GM23338 (cell line): Measurements from ENCODE around the gene HPDL. TPM values are rescaled to one million over a fixed set of nuclear protein-coding genes. Genes with fewer than 3 reads are reported as not detected.

Experiments
- ATAC-seq: fragments of 200-7000 bp; cut with Tn5 transposase; 3 replicates; pipeline ENCODE4 v1.9.1; 2020
- DNase-seq: peaks from one replicate; pipeline ENCODE4 v3.0.0-alpha.2; 2015; ENCODE audit warnings: low spot score
- H2AFZ ChIP-seq: fragments of 200-600 bp; sonication (generic); 2 replicates; pipeline ENCODE4 v1.8.0; 2016; ENCODE audit warnings: antibody characterized with exemption, mild to moderate bottlenecking, moderate library complexity
- H3F3A ChIP-seq: fragments of 200-600 bp; sonication (generic); replicated peaks from 2 replicates; pipeline ENCODE4 v1.8.0; 2017; ENCODE audit warnings: antibody characterized with exemption, mixed run types, low read depth
- H3K27ac ChIP-seq: fragments of 200-600 bp; sonication (generic); 2 replicates; pipeline ENCODE4 v1.6.1; 2016; ENCODE audit warnings: low read depth
- H3K27me3 ChIP-seq: fragments of 200-600 bp; sonication (generic); 2 replicates; pipeline ENCODE4 v1.8.0; 2016; ENCODE audit warnings: mild to moderate bottlenecking, mixed run types, moderate library complexity; ENCODE audit not compliant: insufficient read depth
- H3K36me3 ChIP-seq: fragments of 200-600 bp; sonication (generic); 2 replicates; pipeline ENCODE4 v1.8.0; 2016; ENCODE audit warnings: mild to moderate bottlenecking; ENCODE audit not compliant: insufficient read depth
- H3K4me1 ChIP-seq: fragments of 200-600 bp; sonication (generic); 2 replicates; pipeline ENCODE4 v1.8.0; 2016; ENCODE audit warnings: mild to moderate bottlenecking, moderate library complexity; ENCODE audit not compliant: insufficient read depth
- H3K4me2 ChIP-seq: fragments of 200-600 bp; sonication (generic); 2 replicates; pipeline ENCODE4 v1.7.1; 2017; ENCODE audit warnings: mixed run types
- H3K4me3 ChIP-seq: fragments of 200-600 bp; sonication (generic); 2 replicates; pipeline ENCODE4 v1.6.1; 2016; ENCODE audit warnings: mixed run types
- H3K79me2 ChIP-seq: fragments of 200-600 bp; sonication (generic); replicated peaks from 2 replicates; pipeline ENCODE4 v1.8.0; 2017; ENCODE audit warnings: mild to moderate bottlenecking; ENCODE audit not compliant: insufficient read depth
- H3K9me2 ChIP-seq: fragments of 200-600 bp; sonication (generic); 2 replicates; pipeline ENCODE4 v1.8.0; 2017; ENCODE audit not compliant: insufficient read depth
- H4K20me1 ChIP-seq: fragments of 200-600 bp; sonication (generic); replicated peaks from 2 replicates; pipeline ENCODE4 v1.8.0; 2017; ENCODE audit warnings: mild to moderate bottlenecking; ENCODE audit not compliant: insufficient read depth
- H3K27ac Mint-ChIP-seq: 2 replicates; pipeline ENCODE4 v1.8.0; 2020; ENCODE audit warnings: inconsistent platforms, mild to moderate bottlenecking, moderate library complexity, mixed read lengths
- H3K27me3 Mint-ChIP-seq: 3 replicates; pipeline ENCODE4 v1.8.0; 2022; ENCODE audit warnings: low read depth, mild to moderate bottlenecking, moderate library complexity, mixed read lengths, inconsistent platforms; ENCODE audit not compliant: insufficient read depth, poor library complexity
- H3K36me3 Mint-ChIP-seq: 3 replicates; pipeline ENCODE4 v1.8.0; 2021; ENCODE audit warnings: low read depth, mild to moderate bottlenecking, inconsistent platforms, moderate library complexity, mixed read lengths
- H3K4me1 Mint-ChIP-seq: 3 replicates; pipeline ENCODE4 v1.8.0; 2020; ENCODE audit warnings: mild to moderate bottlenecking, inconsistent platforms, mixed read lengths
- H3K4me3 Mint-ChIP-seq: 3 replicates; pipeline ENCODE4 v1.8.0; 2021; ENCODE audit warnings: moderate library complexity, mild to moderate bottlenecking, inconsistent platforms, mixed read lengths
- H3K9me3 Mint-ChIP-seq: 3 replicates; pipeline ENCODE4 v1.8.0; 2020; ENCODE audit warnings: moderate library complexity, mild to moderate bottlenecking, inconsistent platforms, mixed read lengths
- CREB1 ChIP-seq: fragments of 250-450 bp; sonication (Bioruptor Pico); IDR thresholded peaks from 2 replicates; pipeline ENCODE4 v1.5.0; 2020; ENCODE audit warnings: low read depth, mild to moderate bottlenecking, moderate library complexity
- EZH2 ChIP-seq: fragments of 200-600 bp; sonication (generic); IDR thresholded peaks from one replicate; pipeline ENCODE4 v1.8.0; 2017; ENCODE audit warnings: antibody characterized with exemption, mild to moderate bottlenecking, low read depth; ENCODE audit not compliant: unreplicated experiment
- JUNB ChIP-seq: IDR thresholded peaks from one replicate; pipeline ENCODE4 v1.6.1; 2016; ENCODE audit warnings: antibody characterized with exemption; ENCODE audit not compliant: unreplicated experiment
- NANOG ChIP-seq: IDR thresholded peaks from 2 replicates; pipeline ENCODE4 v1.6.1; 2016; ENCODE audit warnings: antibody characterized with exemption, borderline replicate concordance
- POLR2AphosphoS5 ChIP-seq: IDR thresholded peaks from 2 replicates; pipeline ENCODE4 v1.6.1; 2016; ENCODE audit warnings: antibody characterized with exemption, low read depth
- ZNF114 ChIP-seq: fragments of 250-450 bp; sonication (Bioruptor Pico); IDR thresholded peaks from 2 replicates; pipeline ENCODE4 v1.5.0; 2020; ENCODE audit warnings: mild to moderate bottlenecking, moderate library complexity
- ZNF331 ChIP-seq: fragments of 250-450 bp; sonication (Bioruptor Pico); IDR thresholded peaks from 2 replicates; pipeline ENCODE4 v1.5.0; 2020; ENCODE audit warnings: low read depth, mild to moderate bottlenecking, moderate library complexity
- polyA plus RNA-seq: library from polyadenylated mRNA; unstranded; fragments of >200 nt; fragmentation: Nextera tagmentation; extraction: Ambion mirVana; gene quantifications from 2 replicates; pipeline ENCODE4 v1.2.1, GENCODE V29; 2016
- total RNA-seq: library from RNA; depleted of rRNA; stranded (reverse); fragments of >200 nt; shearing (Covaris generic); gene quantifications from 2 replicates; pipeline ENCODE4 v1.2.3, GENCODE V29; 2014
- TF ChIP-seq, protein P1 (sequence below): IDR thresholded peaks from 2 replicates; pipeline ENCODE4 v1.6.1; 2016; ENCODE audit warnings: antibody characterized with exemption
- TF ChIP-seq, protein P2 (sequence below): IDR thresholded peaks from one replicate; pipeline ENCODE4 v1.6.1; 2018; ENCODE audit warnings: antibody characterized with exemption; ENCODE audit not compliant: unreplicated experiment
- TF ChIP-seq, protein P3 (sequence below), 2 experiments: fragments of 200-600 bp in 1 of 2; sonication (generic) in 1 of 2; conservative IDR thresholded peaks; 2 replicates each; pipeline versions ENCODE4 v1.5.1 to v1.6.1; 2016 to 2017; ENCODE audit warnings: antibody characterized with exemption in 2 of 2, low read depth in 2 of 2, mild to moderate bottlenecking in 2 of 2, moderate library complexity in 1 of 2

The HPDL gene
- total and polyA plus RNA-seq, 2 experiments from 2014 or later, result 36.5 to 82.1 TPM

DNA sequence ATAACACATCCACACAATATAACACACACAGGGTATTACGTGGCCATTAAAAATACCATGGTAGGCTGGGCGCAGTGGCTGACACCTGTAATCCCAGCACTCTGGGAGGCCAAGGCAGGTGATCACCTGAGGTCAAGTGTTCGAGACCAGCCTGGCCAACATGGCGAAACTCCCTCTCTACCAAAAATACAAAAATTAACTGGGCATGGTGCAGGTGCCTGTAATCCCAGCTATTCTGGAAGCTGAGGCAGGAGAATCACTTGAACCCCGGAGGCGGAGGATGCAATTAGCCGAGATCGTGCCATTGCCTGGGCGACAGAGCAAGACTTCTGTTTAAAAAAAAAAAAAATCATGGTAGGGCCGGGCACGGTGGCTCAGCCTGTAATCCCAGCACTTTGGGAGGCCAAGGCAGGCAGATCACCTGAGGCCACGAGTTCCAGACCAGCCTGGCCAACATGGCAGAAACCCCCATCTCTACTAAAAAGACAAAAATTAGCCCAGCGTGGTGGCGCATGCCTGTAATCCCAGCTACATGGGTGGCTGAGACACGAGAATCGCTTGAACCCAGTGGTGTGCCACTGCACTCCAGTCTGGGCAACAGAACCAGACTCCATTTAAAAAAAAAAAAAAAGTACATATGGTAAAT is 24.1 kb upstream of the HPDL start:
- H3K27me3 Mint-ChIP-seq, result peaks cover 21% of the 10 kb centered on the region

DNA sequence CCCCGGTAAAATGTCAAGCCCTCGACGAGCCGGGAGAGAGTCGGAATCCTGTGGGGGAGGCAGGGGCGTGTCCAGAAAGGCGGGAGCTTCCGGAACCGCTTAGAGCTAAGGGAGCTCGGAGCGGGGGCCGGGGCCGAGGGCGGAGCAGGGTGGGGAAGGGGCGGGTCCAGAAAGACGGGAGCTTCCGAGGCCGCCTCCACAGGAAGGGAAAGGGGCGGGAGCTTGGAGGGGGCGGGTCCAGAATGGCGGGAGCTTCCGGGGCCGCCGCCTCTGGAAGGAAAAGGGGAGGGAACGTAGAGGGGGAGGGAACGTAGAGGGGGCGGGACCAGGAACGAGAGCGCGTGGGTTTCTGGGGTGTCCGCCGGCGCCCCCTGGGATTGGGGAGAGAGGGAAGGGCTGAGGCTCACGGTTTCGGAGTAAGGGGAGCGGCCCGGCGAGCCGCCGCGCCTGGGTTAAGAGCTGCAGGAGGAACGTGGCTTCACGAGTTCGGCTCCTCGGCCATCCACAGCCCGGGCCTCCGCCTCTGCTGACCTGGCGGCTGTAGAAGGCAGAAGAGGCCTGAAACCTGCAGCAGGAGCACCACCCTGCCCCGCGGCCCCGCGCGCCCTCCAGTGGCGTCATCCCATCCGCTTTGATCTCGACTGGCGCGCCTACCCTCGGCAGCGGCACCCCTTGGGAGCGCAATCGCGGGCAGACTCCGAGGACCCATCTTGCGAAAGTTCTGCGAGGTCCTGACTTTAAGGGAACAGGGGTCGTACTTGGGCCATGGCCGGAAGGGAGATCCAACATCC is 23.0 kb upstream of the HPDL start:
- H3K4me1 ChIP-seq, result peaks cover 42% of the 10 kb centered on the region
- Mint-ChIP-seq H3K9me3 (no peaks in the 10 kb centered on the region; the same call in 2 of the 3 replicates), H3K36me3 (no peaks in the 10 kb centered on the region), H3K4me1 (peaks cover 47% of the 10 kb centered on the region), H3K27me3 (peaks cover 21% of the 10 kb centered on the region), H3K27ac (peak overlapping the region; percentile 97), H3K4me3 (peak overlapping the region; percentile 89)
- TF ChIP-seq, protein P1, sequence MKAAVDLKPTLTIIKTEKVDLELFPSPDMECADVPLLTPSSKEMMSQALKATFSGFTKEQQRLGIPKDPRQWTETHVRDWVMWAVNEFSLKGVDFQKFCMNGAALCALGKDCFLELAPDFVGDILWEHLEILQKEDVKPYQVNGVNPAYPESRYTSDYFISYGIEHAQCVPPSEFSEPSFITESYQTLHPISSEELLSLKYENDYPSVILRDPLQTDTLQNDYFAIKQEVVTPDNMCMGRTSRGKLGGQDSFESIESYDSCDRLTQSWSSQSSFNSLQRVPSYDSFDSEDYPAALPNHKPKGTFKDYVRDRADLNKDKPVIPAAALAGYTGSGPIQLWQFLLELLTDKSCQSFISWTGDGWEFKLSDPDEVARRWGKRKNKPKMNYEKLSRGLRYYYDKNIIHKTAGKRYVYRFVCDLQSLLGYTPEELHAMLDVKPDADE, result no peak
- TF ChIP-seq POLR2AphosphoS5 (peak; percentile 65), CREB1 (CRISPR knock-in tag) (peak; percentile 77)
- TF ChIP-seq, protein P2, sequence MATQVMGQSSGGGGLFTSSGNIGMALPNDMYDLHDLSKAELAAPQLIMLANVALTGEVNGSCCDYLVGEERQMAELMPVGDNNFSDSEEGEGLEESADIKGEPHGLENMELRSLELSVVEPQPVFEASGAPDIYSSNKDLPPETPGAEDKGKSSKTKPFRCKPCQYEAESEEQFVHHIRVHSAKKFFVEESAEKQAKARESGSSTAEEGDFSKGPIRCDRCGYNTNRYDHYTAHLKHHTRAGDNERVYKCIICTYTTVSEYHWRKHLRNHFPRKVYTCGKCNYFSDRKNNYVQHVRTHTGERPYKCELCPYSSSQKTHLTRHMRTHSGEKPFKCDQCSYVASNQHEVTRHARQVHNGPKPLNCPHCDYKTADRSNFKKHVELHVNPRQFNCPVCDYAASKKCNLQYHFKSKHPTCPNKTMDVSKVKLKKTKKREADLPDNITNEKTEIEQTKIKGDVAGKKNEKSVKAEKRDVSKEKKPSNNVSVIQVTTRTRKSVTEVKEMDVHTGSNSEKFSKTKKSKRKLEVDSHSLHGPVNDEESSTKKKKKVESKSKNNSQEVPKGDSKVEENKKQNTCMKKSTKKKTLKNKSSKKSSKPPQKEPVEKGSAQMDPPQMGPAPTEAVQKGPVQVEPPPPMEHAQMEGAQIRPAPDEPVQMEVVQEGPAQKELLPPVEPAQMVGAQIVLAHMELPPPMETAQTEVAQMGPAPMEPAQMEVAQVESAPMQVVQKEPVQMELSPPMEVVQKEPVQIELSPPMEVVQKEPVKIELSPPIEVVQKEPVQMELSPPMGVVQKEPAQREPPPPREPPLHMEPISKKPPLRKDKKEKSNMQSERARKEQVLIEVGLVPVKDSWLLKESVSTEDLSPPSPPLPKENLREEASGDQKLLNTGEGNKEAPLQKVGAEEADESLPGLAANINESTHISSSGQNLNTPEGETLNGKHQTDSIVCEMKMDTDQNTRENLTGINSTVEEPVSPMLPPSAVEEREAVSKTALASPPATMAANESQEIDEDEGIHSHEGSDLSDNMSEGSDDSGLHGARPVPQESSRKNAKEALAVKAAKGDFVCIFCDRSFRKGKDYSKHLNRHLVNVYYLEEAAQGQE, result no peak
- TF ChIP-seq, protein P3, sequence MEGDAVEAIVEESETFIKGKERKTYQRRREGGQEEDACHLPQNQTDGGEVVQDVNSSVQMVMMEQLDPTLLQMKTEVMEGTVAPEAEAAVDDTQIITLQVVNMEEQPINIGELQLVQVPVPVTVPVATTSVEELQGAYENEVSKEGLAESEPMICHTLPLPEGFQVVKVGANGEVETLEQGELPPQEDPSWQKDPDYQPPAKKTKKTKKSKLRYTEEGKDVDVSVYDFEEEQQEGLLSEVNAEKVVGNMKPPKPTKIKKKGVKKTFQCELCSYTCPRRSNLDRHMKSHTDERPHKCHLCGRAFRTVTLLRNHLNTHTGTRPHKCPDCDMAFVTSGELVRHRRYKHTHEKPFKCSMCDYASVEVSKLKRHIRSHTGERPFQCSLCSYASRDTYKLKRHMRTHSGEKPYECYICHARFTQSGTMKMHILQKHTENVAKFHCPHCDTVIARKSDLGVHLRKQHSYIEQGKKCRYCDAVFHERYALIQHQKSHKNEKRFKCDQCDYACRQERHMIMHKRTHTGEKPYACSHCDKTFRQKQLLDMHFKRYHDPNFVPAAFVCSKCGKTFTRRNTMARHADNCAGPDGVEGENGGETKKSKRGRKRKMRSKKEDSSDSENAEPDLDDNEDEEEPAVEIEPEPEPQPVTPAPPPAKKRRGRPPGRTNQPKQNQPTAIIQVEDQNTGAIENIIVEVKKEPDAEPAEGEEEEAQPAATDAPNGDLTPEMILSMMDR (conservative IDR thresholded peaks at IDR 0.05; ENCODE audit: low read depth in 2 of 2), result peak; percentile 53 to 76
- H4K20me1 ChIP-seq, result no peaks in the 10 kb centered on the region
- H3F3A ChIP-seq, result 0 out of 2 replicates have a peak, but pooled peaks cover 5% of the 10 kb centered on the region
- H3K36me3 ChIP-seq, result no peaks in the 10 kb centered on the region
- ATAC-seq, result peak; percentile 81
- H3K9me2 ChIP-seq, result no peaks in the 10 kb centered on the region; the same call in 1 of the 2 replicates
- H3K4me2 ChIP-seq, result peak overlapping the region; percentile 81
- peak overlapping the region; percentile 69 for H3K4me3 ChIP-seq
- H3K79me2 ChIP-seq, result no peaks in the 10 kb centered on the region
- DNase-seq, result peak; percentile 98
- no peaks in the 10 kb centered on the region for H3K27me3 ChIP-seq
- peak overlapping the region; percentile 91; the same call in 1 of the 2 replicates for H2AFZ ChIP-seq
- H3K27ac ChIP-seq, result peak overlapping the region; percentile 97

More for the DNA sequence above, 24.1 kb upstream of the HPDL start:
- Histone ChIP-seq H3K4me2 (peak overlapping the region; percentile 81), H3K27ac (peak overlapping the region; percentile 97; the same call in 1 of the 2 replicates), H2AFZ (no peak overlapping the region; the same call in 1 of the 2 replicates), H4K20me1 (no peaks in the 10 kb centered on the region), H3K4me1 (peaks cover 42% of the 10 kb centered on the region), H3K4me3 (peak overlapping the region; percentile 69), H3K79me2 (no peaks in the 10 kb centered on the region), H3K36me3 (no peaks in the 10 kb centered on the region), H3F3A (0 out of 2 replicates have a peak, but pooled peaks cover 5% of the 10 kb centered on the region), H3K9me2 (no peaks in the 10 kb centered on the region), H3K27me3 (no peaks in the 10 kb centered on the region)
- Mint-ChIP-seq H3K36me3 (no peaks in the 10 kb centered on the region), H3K9me3 (no peaks in the 10 kb centered on the region; the same call in 2 of the 3 replicates), H3K4me1 (peaks cover 50% of the 10 kb centered on the region), H3K27ac (no peak overlapping the region), H3K4me3 (peak overlapping the region; percentile 89; the same call in 2 of the 3 replicates)
- ATAC-seq (no peak), DNase-seq (no peak)
- TF ChIP-seq NANOG (no peak), JUNB (no peak), EZH2 (no peak), ZNF114 (CRISPR knock-in tag) (no peak), ZNF331 (CRISPR knock-in tag) (no peak), POLR2AphosphoS5 (no peak)
- TF ChIP-seq, protein P3 (conservative IDR thresholded peaks at IDR 0.05; ENCODE audit: low read depth in 2 of 2), result no peak
